ENCODE data around the gene SLC2A13.
"Not testable (repeated sequence)": the region's sequence is repeated elsewhere in the genome, so short reads cannot be mapped to it uniquely, and the experiment has no call there.

Gene SLC2A13

DNA sequence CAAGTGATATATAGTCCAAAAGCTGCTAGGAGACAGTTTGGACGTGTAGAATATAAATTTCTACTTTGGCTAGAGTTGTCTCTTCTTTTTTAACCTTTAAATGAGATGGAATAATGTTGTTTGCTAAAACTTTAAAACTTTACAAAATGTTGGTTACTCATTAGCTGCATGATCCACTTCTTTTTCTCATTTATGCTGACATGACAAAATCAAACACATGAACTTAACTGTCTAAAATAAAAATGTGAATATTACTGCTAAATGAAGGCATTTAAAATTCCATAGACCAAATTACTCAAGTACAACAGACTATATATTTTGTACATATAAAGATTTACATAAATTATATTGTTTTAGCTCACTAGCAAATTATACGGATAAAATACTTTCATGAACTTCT is 350.4 kb downstream of the SLC2A13 start:
- DNase-seq (ENCODE audit: low read depth in 3 of 3) = no peak

DNA sequence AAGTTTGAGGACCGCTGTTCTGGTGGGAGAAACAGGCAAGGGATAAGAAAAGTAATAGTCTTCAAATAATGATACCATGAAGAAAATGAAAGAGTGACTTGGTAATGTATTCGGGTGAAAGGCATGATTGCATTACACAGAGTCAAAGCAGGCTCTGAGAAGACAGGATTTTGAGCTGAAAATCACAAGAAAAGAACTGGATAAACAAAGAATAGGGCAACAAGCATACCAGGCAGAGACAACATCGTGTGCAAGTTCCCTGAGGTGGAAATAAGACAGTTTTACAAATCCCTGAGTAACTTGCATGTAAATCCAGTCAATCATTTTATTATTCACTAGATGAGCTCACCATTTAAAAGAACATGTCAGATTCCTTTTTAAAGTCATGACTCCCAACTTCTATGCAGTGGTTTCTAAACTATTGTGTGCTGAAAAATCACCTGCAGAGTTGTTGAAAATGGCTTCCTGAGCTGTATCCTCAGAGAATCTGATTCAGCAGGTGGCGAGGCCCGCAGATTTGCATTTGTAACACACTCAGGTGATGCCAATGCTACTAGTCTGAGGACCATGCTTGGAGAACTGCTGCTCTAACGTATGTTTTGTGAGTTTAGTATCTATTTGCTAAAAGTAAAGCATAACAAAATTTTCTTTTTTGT is 353.3 kb downstream of the SLC2A13 start:
- no peak for DNase-seq (ENCODE audit: low read depth in 3 of 3)

DNA sequence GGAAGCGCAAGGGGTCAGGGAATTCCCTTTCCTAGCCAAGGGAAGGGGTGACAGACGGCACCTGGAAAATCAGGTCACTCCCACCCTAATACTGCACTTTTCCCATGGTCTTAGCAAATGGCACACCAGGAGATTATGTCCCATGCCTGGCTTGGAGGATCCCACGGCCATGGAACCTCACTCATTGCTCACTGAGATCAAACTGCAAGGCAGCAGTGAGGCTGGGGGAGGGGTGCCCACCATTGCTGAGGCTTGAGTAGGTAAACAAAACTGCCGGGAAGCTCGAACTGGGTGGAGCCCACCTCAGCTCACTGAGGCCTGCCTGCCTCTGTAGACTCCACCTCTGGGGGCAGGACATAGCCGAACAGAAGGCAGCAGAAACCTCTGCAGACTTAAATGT is 359.7 kb downstream of the SLC2A13 start:
- DNase-seq (ENCODE audit: low read depth in 3 of 3) = not testable (repeated sequence)

DNA sequence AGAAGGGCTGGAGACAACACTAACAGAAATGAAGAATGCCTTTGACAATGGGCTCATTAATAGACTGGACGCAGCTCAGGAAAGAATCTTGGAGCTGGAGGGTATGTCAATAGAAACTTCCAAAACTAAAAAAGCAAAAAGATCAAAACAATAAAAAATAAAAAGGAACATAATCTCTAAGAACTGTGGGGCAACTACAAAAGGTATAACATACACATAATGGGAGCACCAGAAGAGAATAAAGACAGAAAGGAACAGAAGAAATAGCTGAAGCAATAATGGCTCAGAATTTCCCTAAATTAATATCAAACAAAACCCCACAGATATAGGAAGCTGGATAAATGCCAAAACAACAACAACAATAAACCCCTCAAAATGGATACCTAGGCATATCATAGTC is 362.2 kb downstream of the SLC2A13 start:
- DNase-seq (ENCODE audit: low read depth in 3 of 3) = no peak

DNA sequence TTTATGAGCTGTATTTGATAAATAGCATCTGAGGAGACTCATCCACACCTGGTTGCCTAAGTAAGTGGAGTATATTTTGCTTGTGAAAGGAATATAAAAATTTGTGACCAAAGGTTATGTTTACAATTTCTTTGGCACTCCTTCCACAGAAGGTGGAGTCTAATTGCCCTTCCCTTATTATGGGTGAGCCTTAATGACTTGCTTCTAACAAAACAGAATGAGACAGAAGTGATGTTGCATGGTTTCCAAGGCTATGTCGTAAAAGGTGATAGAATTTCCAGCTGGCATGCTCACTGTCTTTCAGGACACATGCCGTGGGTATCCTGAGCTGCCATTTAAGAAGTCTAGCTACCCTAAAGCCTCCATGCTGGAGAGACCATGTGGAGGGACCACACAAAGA is 369.5 kb downstream of the SLC2A13 start:
- no peak for DNase-seq (ENCODE audit: low read depth in 3 of 3)

DNA sequence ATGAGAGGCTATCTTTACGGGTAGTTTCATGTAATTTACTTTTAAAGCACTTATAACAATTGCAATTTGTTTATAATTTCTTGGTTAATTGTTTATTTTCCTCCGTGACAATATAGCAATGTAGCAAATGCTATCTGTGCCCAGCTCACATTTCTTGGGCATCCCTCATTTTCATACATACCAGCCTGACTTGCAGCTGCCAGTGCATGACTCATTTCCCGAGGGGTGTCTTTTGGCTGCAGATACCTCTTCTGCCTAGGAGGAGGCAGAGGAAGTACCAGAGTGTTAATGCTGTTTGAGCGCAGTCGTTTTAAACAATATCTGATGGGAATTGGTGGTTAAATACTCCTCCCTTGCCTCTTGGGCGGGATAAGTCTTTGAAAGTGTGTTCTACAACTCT is 382.1 kb downstream of the SLC2A13 start:
- DNase-seq (ENCODE audit: low read depth in 3 of 3) = no peak

DNA sequence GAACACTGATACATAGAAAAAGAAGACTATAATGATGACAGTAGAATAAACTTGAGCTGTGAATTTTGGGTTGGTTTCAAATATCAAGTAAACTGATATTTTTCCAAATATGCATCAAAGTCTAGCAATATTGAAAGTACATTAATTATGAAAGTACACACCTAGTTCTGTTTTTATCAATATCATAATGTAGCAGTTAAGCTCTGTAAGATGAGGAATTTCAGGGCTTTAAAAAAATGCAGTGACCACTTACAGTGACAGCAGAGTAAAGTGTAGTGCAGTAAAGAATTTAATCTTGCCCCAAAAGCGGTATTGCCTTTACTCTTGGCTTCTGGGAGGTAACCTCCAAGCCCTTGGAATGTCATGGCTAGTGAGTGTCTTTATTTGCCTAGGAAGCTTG is 383.4 kb downstream of the SLC2A13 start:
- DNase-seq (ENCODE audit: low read depth in 3 of 3) = no peak

DNA sequence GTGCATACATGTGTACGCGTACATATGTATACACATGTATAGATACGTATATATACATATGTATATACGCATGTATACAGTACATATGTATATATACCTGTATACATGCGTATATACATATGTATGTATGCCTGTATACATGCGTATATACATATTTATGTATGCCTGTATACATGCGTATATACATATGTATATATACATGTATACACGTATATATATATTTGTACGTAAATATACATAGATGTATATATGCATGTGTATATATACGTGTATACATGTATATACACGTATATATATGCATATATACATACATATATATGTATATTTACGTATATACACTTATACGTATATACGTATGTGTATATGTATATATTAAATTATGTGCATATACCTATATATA is 392.3 kb downstream of the SLC2A13 start:
- no peak for DNase-seq (ENCODE audit: low read depth in 3 of 3)

DNA sequence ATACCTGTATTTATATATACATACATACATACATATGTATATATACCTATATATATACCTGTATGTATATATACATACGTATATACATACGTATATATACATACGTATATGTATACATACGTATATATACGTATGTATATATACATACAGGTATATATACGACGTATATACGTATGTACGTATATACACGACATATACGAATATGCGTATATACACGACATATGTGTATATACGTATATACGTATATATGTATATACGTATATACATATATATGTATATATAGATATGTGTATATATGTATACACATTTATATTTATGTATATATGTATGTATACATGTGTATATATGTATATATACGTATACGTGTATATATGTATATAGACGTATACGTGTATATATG is 393.5 kb downstream of the SLC2A13 start:
- no peak for DNase-seq (ENCODE audit: low read depth in 3 of 3)
